Astrocyte (in vitro differentiated cells and primary cell): Measurements from ENCODE around the gene CSK. TPM values are rescaled to one million over a fixed set of nuclear protein-coding genes. Genes with fewer than 3 reads are reported as not detected.
"Not testable (repeated sequence)": the region's sequence is repeated elsewhere in the genome, so short reads cannot be mapped to it uniquely, and the experiment has no call there.

Experiments used
- DNase-seq: peaks from one replicate; pipeline ENCODE4 v3.0.0-alpha.2; 2010; ENCODE audit warnings: low read depth
- FAIRE-seq: peaks from 2 replicates; lab custom pipeline; 2011; peaks lifted over from hg19 to GRCh38; lab: Jason Lieb, UNC
- H2AFZ ChIP-seq: 2 replicates; pipeline ENCODE4 v1.6.0; 2012; ENCODE audit warnings: low read depth, low read length, inconsistent platforms
- H3K27ac ChIP-seq: 2 replicates; pipeline ENCODE4 v1.5.1; 2011; ENCODE audit warnings: low read depth, low read length, inconsistent platforms
- H3K27me3 ChIP-seq: 2 replicates; pipeline ENCODE4 v1.6.0; 2011; ENCODE audit warnings: low read length, inconsistent platforms; ENCODE audit not compliant: insufficient read depth
- H3K36me3 ChIP-seq: 2 replicates; pipeline ENCODE4 v1.5.1; 2011; ENCODE audit warnings: low read length, inconsistent platforms; ENCODE audit not compliant: insufficient read depth
- H3K4me1 ChIP-seq: 2 replicates; pipeline ENCODE4 v1.5.1; 2011; ENCODE audit warnings: low read length, inconsistent platforms; ENCODE audit not compliant: insufficient read depth
- H3K4me2 ChIP-seq: 2 replicates; pipeline ENCODE4 v1.6.0; 2012; ENCODE audit warnings: low read length, inconsistent platforms
- H3K4me3 ChIP-seq: 2 replicates; pipeline ENCODE4 v1.5.1; 2011; ENCODE audit warnings: low read depth, mild to moderate bottlenecking, low read length, inconsistent platforms; ENCODE audit not compliant: insufficient read depth
- H3K79me2 ChIP-seq: 2 replicates; pipeline ENCODE4 v1.6.0; 2012; ENCODE audit warnings: mild to moderate bottlenecking, low read length, inconsistent platforms; ENCODE audit not compliant: insufficient read depth
- H3K9ac ChIP-seq: 2 replicates; pipeline ENCODE4 v1.6.0; 2012; ENCODE audit warnings: mild to moderate bottlenecking, low read length, inconsistent platforms
- H3K9me3 ChIP-seq: 2 replicates; pipeline ENCODE4 v1.5.1; 2012; ENCODE audit warnings: low read depth, mild to moderate bottlenecking, low read length, inconsistent platforms; ENCODE audit not compliant: insufficient read depth
- H4K20me1 ChIP-seq: 2 replicates; pipeline ENCODE4 v1.6.0; 2012; ENCODE audit warnings: low read length, inconsistent platforms; ENCODE audit not compliant: insufficient read depth
- H3K27ac Mint-ChIP-seq: one replicate; pipeline ENCODE4 v1.8.0; 2021; ENCODE audit warnings: mild to moderate bottlenecking, mixed read lengths; ENCODE audit not compliant: unreplicated experiment
- H3K27me3 Mint-ChIP-seq: one replicate; pipeline ENCODE4 v1.8.0; 2021; ENCODE audit warnings: low read depth, mixed read lengths; ENCODE audit not compliant: unreplicated experiment
- H3K36me3 Mint-ChIP-seq: one replicate; pipeline ENCODE4 v1.8.0; 2021; ENCODE audit warnings: low read depth, mixed read lengths; ENCODE audit not compliant: unreplicated experiment
- H3K4me1 Mint-ChIP-seq: one replicate; pipeline ENCODE4 v1.8.0; 2021; ENCODE audit warnings: low read depth, mixed read lengths; ENCODE audit not compliant: unreplicated experiment
- H3K4me3 Mint-ChIP-seq: one replicate; pipeline ENCODE4 v1.8.0; 2021; ENCODE audit warnings: mild to moderate bottlenecking, moderate library complexity, mixed read lengths; ENCODE audit not compliant: unreplicated experiment
- H3K9me3 Mint-ChIP-seq: one replicate; pipeline ENCODE4 v1.8.0; 2021; ENCODE audit warnings: mild to moderate bottlenecking, mixed read lengths; ENCODE audit not compliant: unreplicated experiment
- EZH2 ChIP-seq: IDR thresholded peaks from 2 replicates; pipeline ENCODE4 v1.6.1; 2012; ENCODE audit warnings: mild to moderate bottlenecking, low read length, inconsistent platforms; ENCODE audit not compliant: insufficient read depth
- total RNA-seq: library from RNA; stranded (reverse); gene quantifications from 2 replicates; pipeline ENCODE4 v1.2.1, GENCODE V29; 2021
- TF ChIP-seq, protein P1 (sequence below): IDR thresholded peaks from 2 replicates; pipeline ENCODE4 v1.5.1; 2011; ENCODE audit warnings: low read depth, mild to moderate bottlenecking, inconsistent platforms, low read length, moderate library complexity; ENCODE audit not compliant: insufficient read depth

The CSK gene
- total RNA-seq, 1 donor from 2014 or later = 49.8 TPM

DNA sequence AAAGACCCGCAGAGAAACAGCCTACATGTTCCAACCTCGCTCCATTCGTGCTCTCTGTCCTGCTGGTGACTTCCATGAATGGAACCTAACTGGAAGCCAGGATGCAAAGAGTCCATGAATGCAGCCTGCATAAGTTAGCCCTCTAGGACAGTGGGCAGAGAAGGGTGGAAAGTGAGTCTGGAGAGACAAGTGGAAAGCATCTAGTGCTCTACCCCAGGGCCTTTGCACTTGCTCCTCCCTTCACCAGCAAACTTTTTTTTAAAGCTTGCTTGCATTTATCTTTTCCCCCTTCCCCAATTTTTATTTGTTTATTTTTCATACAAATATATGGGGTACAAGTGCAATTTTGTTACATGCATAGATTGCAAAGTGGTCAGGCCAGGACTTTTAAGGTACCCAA, 48.6 kb upstream of the CSK start:
- Histone ChIP-seq H3K27me3 (peaks cover 20% of the 10 kb centered on the region), H3K27ac (no peak overlapping the region), H4K20me1 (no peaks in the 10 kb centered on the region), H3K4me2 (no peak overlapping the region), H3K79me2 (no peaks in the 10 kb centered on the region), H2AFZ (no peak overlapping the region), H3K36me3 (no peaks in the 10 kb centered on the region), H3K9me3 (no peaks in the 10 kb centered on the region), H3K4me3 (no peak overlapping the region), H3K4me1 (no peaks in the 10 kb centered on the region), H3K9ac (no peak overlapping the region)
- FAIRE-seq (no peak), DNase-seq (no peak)
- no peak overlapping the region for H3K27ac Mint-ChIP-seq
- peaks cover 17% of the 10 kb centered on the region for H3K9me3 Mint-ChIP-seq
- H3K36me3 Mint-ChIP-seq = peaks cover 2% of the 10 kb centered on the region
- no peak overlapping the region for H3K4me3 Mint-ChIP-seq
- TF ChIP-seq, protein P1, sequence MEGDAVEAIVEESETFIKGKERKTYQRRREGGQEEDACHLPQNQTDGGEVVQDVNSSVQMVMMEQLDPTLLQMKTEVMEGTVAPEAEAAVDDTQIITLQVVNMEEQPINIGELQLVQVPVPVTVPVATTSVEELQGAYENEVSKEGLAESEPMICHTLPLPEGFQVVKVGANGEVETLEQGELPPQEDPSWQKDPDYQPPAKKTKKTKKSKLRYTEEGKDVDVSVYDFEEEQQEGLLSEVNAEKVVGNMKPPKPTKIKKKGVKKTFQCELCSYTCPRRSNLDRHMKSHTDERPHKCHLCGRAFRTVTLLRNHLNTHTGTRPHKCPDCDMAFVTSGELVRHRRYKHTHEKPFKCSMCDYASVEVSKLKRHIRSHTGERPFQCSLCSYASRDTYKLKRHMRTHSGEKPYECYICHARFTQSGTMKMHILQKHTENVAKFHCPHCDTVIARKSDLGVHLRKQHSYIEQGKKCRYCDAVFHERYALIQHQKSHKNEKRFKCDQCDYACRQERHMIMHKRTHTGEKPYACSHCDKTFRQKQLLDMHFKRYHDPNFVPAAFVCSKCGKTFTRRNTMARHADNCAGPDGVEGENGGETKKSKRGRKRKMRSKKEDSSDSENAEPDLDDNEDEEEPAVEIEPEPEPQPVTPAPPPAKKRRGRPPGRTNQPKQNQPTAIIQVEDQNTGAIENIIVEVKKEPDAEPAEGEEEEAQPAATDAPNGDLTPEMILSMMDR = no peak
- no peak for TF ChIP-seq EZH2
- no peaks in the 10 kb centered on the region for H3K4me1 Mint-ChIP-seq
- H3K27me3 Mint-ChIP-seq = peaks cover 56% of the 10 kb centered on the region

DNA sequence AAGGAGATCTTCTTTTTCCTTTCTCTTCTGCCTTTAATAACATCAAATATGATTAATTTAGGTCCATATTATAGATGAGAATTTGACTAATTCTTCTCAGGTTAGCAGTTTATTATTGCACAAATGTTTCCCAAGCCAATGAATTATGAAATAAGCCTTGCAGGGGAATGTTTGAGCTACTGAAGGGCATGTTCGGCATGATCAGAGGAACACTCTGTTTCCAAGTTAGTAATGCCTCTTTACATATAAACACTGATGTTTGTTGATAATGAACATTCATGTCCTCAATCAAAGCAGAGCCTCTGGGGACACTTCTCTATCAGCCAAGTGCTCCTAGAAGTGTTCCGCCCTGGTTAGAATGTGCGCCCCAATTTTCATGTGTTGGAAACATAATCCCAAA, 46.6 kb upstream of the CSK start:
- H3K27ac Mint-ChIP-seq = no peak overlapping the region
- Histone ChIP-seq H3K4me3 (no peak overlapping the region), H3K36me3 (no peaks in the 10 kb centered on the region), H3K27me3 (peaks cover 20% of the 10 kb centered on the region), H3K9ac (no peak overlapping the region), H3K4me2 (no peak overlapping the region), H4K20me1 (no peaks in the 10 kb centered on the region), H3K9me3 (no peaks in the 10 kb centered on the region), H3K79me2 (no peaks in the 10 kb centered on the region), H2AFZ (no peak overlapping the region), H3K4me1 (no peaks in the 10 kb centered on the region), H3K27ac (no peak overlapping the region)
- DNase-seq (no peak), FAIRE-seq (no peak)
- H3K9me3 Mint-ChIP-seq = peaks cover 18% of the 10 kb centered on the region
- H3K4me1 Mint-ChIP-seq = no peaks in the 10 kb centered on the region
- H3K4me3 Mint-ChIP-seq = no peak overlapping the region
- H3K36me3 Mint-ChIP-seq = peaks cover 2% of the 10 kb centered on the region
- peaks cover 57% of the 10 kb centered on the region for H3K27me3 Mint-ChIP-seq
- TF ChIP-seq, protein P1 = no peak
- TF ChIP-seq EZH2 = no peak

DNA sequence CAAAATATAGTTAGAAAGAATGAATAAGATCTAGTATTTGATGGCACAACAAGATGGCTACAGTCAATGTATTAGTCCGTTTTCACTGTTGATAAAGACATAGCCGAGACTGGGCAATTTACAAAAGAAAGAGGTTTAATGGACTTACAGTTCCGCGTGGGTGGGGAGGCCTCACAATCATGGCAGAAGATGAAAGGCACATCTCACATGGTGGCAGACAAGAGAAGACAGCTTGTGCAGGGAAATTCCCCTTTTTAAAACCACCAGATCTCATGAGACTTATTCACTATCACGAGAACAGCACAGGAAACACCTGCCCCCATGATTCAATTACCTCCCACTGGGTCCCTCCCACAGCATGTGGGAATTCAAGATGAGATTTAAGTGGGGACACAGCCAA, 43.6 kb upstream of the CSK start:
- H3K27me3 Mint-ChIP-seq = peaks cover 53% of the 10 kb centered on the region
- FAIRE-seq, H3K79me2 ChIP-seq: not testable (repeated sequence)

More for the DNA sequence above, 43.6 kb upstream of the CSK start:
- H4K20me1 ChIP-seq, H3K9ac ChIP-seq, H3K27ac ChIP-seq, H3K27ac Mint-ChIP-seq, H3K4me2 ChIP-seq, H3K4me1 ChIP-seq, H3K27me3 ChIP-seq, H3K4me1 Mint-ChIP-seq, H3K36me3 Mint-ChIP-seq, H2AFZ ChIP-seq, DNase-seq, H3K9me3 ChIP-seq, H3K4me3 ChIP-seq, H3K36me3 ChIP-seq, H3K4me3 Mint-ChIP-seq: not testable (repeated sequence)
- H3K9me3 Mint-ChIP-seq = peaks cover 24% of the 10 kb centered on the region
